ENCODE results near the gene ZNF254.

- TF ChIP-seq CTCF (IDR thresholded peaks at IDR 0.05) = no peak
- no peak for TF ChIP-seq REST (IDR thresholded peaks at IDR 0.05)
- TF ChIP-seq HDAC2 (IDR thresholded peaks at IDR 0.05) = no peak
Measured at GRCh38 chr19:24054044-24054935, 32.7 kb upstream of the ZNF254 start.
